Loucy (cell line): ENCODE measurements around the gene ERC1.

Experiments used
- H2AFZ ChIP-seq: fragments of 200-600 bp; sonication (generic); 2 replicates; pipeline ENCODE4 v1.6.0; 2016; ENCODE audit warnings: antibody characterized with exemption, mild to moderate bottlenecking, low read length, moderate library complexity
- H3F3A ChIP-seq: fragments of 200-600 bp; 2 replicates; pipeline ENCODE4 v1.6.0; 2016; ENCODE audit warnings: antibody characterized with exemption, low read depth, mild to moderate bottlenecking
- H3K27me3 ChIP-seq: fragments of 200-600 bp; sonication (generic); 2 replicates; pipeline ENCODE4 v1.6.1; 2014; ENCODE audit warnings: low read length, mild to moderate bottlenecking; ENCODE audit not compliant: insufficient read depth, poor library complexity, severe bottlenecking
- H3K36me3 ChIP-seq: fragments of 200-600 bp; sonication (generic); 2 replicates; pipeline ENCODE4 v1.6.1; 2016; ENCODE audit warnings: low read length; ENCODE audit not compliant: insufficient read depth
- H3K4me1 ChIP-seq: fragments of 200-600 bp; sonication (generic); 2 replicates; pipeline ENCODE4 v1.5.1; 2014; ENCODE audit warnings: low read length, mild to moderate bottlenecking; ENCODE audit not compliant: insufficient read depth, poor library complexity, severe bottlenecking
- H3K4me2 ChIP-seq: fragments of 200-600 bp; sonication (generic); 2 replicates; pipeline ENCODE4 v1.6.0; 2014; ENCODE audit warnings: antibody characterized with exemption, low read length, low read depth, mild to moderate bottlenecking; ENCODE audit not compliant: poor library complexity, severe bottlenecking
- H3K4me3 ChIP-seq: fragments of 200-600 bp; sonication (generic); 2 replicates; pipeline ENCODE4 v1.5.1; 2014; ENCODE audit warnings: low read length, mild to moderate bottlenecking, mixed read lengths; ENCODE audit not compliant: poor library complexity, severe bottlenecking
- H3K79me2 ChIP-seq: fragments of 200-600 bp; sonication (generic); 2 replicates; pipeline ENCODE4 v1.6.1; 2014; ENCODE audit warnings: low read length; ENCODE audit not compliant: insufficient read depth
- H3K9ac ChIP-seq: fragments of 200-600 bp; sonication (generic); 2 replicates; pipeline ENCODE4 v1.6.0; 2014; ENCODE audit warnings: mild to moderate bottlenecking, low read depth, low read length, moderate library complexity; ENCODE audit not compliant: poor library complexity, severe bottlenecking
- H3K9me2 ChIP-seq: fragments of 200-600 bp; sonication (generic); replicated peaks from 2 replicates; pipeline ENCODE4 v1.6.1; 2016; ENCODE audit warnings: low read depth, low read length, mixed read lengths
- H3K9me3 ChIP-seq: fragments of 200-600 bp; sonication (generic); 2 replicates; pipeline ENCODE4 v1.6.1; 2014; ENCODE audit warnings: mild to moderate bottlenecking, antibody characterized with exemption, low read length, low read depth; ENCODE audit not compliant: insufficient read depth
- H4K20me1 ChIP-seq: fragments of 200-600 bp; sonication (generic); 2 replicates; pipeline ENCODE4 v1.6.0; 2014; ENCODE audit warnings: antibody characterized with exemption, low read length, mild to moderate bottlenecking; ENCODE audit not compliant: insufficient read depth, poor library complexity, severe bottlenecking
- CTCF ChIP-seq: fragments of 200-600 bp; sonication (generic); conservative IDR thresholded peaks from 2 replicates; pipeline ENCODE4 v1.5.1; 2014; ENCODE audit warnings: mild to moderate bottlenecking, antibody characterized with exemption, low read length
- EZH2phosphoT487 ChIP-seq: fragments of 200-600 bp; IDR thresholded peaks from 2 replicates; pipeline ENCODE4 v1.6.1; 2018; ENCODE audit warnings: antibody characterized with exemption, mild to moderate bottlenecking, moderate library complexity, borderline replicate concordance

The ERC1 gene

DNA sequence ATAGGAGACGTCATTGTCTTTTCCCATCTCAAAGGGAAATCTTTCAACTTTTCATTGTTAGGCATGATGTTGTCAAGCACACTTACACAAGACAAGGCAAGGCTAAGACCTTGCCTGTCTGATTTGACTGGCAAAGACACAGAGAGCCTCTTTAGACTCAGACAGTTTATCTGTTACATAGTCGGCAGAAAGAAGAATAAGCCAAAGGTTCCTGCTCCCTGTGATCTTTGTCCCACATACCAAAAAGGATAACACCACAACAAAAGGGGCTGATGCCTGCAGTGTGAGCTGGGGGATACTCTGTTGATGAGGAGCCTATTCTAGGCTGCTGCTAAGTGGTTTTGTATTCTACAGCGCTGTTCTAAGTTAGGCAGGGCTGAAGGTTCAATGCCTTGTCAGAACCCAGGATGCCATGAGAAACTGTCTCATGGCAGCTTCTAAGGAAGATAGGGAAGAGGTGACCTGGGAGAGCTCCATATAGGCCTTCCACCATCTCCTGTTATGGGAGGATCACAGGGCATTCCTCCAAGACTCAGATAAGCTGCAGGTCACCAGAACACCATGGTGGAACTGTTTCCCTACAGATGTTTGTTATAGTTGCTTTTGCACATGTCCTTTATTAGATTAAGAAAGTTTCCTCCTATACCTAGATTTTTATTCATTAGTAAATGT is 12.7 kb downstream of the ERC1 start:
- Histone ChIP-seq H3K4me2 (no peak overlapping the region), H3K4me3 (no peak overlapping the region), H3K9me3 (no peaks in the 10 kb centered on the region), H2AFZ (no peak overlapping the region), H3K9me2 (no peaks in the 10 kb centered on the region), H3K9ac (no peak overlapping the region), H3K36me3 (peaks cover 7% of the 10 kb centered on the region; the same call in 1 of the 2 replicates), H3K4me1 (no peaks in the 10 kb centered on the region), H3K79me2 (peaks cover 64% of the 10 kb centered on the region; the same call in 1 of the 2 replicates), H3K27me3 (no peaks in the 10 kb centered on the region), H3F3A (no peaks in the 10 kb centered on the region), H4K20me1 (no peaks in the 10 kb centered on the region)
- TF ChIP-seq CTCF (no peak), EZH2phosphoT487 (no peak)

DNA sequence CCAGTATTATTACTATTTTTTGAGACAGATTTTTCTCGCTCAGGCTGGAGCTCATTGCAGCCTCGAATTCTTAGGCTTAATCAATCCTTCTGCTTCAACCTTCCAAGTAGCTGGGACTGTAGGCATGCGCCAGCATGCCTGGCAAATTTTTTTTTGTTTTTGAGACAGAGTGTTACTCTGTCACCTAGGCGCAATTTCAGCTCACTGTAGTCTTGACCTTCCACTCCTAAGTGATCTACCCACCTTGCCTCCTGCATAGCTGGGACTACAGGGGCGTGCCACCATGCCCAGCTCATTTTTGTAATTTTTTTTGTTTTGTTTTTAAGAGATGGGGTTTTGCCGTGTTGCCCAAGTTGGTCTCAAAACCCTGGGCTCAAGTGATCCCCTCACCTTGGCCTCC is 15.2 kb downstream of the ERC1 start:
- H3K79me2 ChIP-seq: peaks cover 53% of the 10 kb centered on the region; the same call in 1 of the 2 replicates
- no peak overlapping the region for H3K4me2 ChIP-seq
- no peak overlapping the region for H2AFZ ChIP-seq
- H3K36me3 ChIP-seq: peaks cover 3% of the 10 kb centered on the region; the same call in 1 of the 2 replicates
- H4K20me1 ChIP-seq: no peaks in the 10 kb centered on the region
- no peaks in the 10 kb centered on the region for H3F3A ChIP-seq
- H3K9ac ChIP-seq: no peak overlapping the region
- no peaks in the 10 kb centered on the region for H3K9me2 ChIP-seq
- H3K4me3 ChIP-seq: no peak overlapping the region
- H3K27me3 ChIP-seq: no peaks in the 10 kb centered on the region
- no peak for TF ChIP-seq CTCF
- no peak for TF ChIP-seq EZH2phosphoT487
- H3K4me1 ChIP-seq: no peaks in the 10 kb centered on the region
- no peaks in the 10 kb centered on the region for H3K9me3 ChIP-seq

GRCh38 chr12:1007276-1007675 is 16.3 kb downstream of the ERC1 start:
- no peaks in the 10 kb centered on the region for H3K9me3 ChIP-seq
- no peaks in the 10 kb centered on the region for H4K20me1 ChIP-seq
- H3K4me2 ChIP-seq: no peak overlapping the region
- no peak overlapping the region for H2AFZ ChIP-seq
- TF ChIP-seq EZH2phosphoT487: no peak
- no peak for TF ChIP-seq CTCF
- H3K27me3 ChIP-seq: no peaks in the 10 kb centered on the region
- no peak overlapping the region for H3K9ac ChIP-seq
- H3K4me1 ChIP-seq: no peaks in the 10 kb centered on the region
- peaks cover 47% of the 10 kb centered on the region; the same call in 1 of the 2 replicates for H3K79me2 ChIP-seq
- H3K4me3 ChIP-seq: no peak overlapping the region
- H3K36me3 ChIP-seq: no peaks in the 10 kb centered on the region
- H3F3A ChIP-seq: no peaks in the 10 kb centered on the region
- H3K9me2 ChIP-seq: no peaks in the 10 kb centered on the region
